Stimulated activated CD8-positive, alpha-beta memory T cell treated with anti-CD3 and anti-CD28 coated beads, Interleukin-4, amount 100 ng/mL, for 24 hours (primary cell): Measurements from ENCODE around the gene LENG8.

Experiments used
- DNase-seq: peaks from one replicate; pipeline ENCODE4 v3.0.0-alpha.2; 2020; ENCODE audit warnings: low read depth

The LENG8 gene

GRCh38 chr19:54424201-54424600 lies 24.8 kb upstream of the LENG8 start:
- DNase-seq: no peak

- no peak for DNase-seq
These were observed 24.2 kb upstream of the LENG8 start for GRCh38 chr19:54424660-54425381.

GRCh38 chr19:54425382-54425723 lies 23.6 kb upstream of the LENG8 start:
- no peak for DNase-seq

- no peak for DNase-seq
These were observed 22.6 kb upstream of the LENG8 start for GRCh38 chr19:54426291-54426931.

- no peak for DNase-seq
These were observed 21.4 kb upstream of the LENG8 start for GRCh38 chr19:54427586-54427985.

GRCh38 chr19:54428323-54429175 lies 20.4 kb upstream of the LENG8 start:
- no peak for DNase-seq

- no peak for DNase-seq
These were observed 19.9 kb upstream of the LENG8 start for GRCh38 chr19:54429176-54429495.

GRCh38 chr19:54429545-54430227 lies 19.3 kb upstream of the LENG8 start:
- no peak for DNase-seq

GRCh38 chr19:54430306-54431254 lies 18.4 kb upstream of the LENG8 start:
- DNase-seq: peak; percentile 21

GRCh38 chr19:54431255-54431838 lies 17.7 kb upstream of the LENG8 start:
- DNase-seq: no peak

- DNase-seq: no peak
These were observed 16.8 kb upstream of the LENG8 start for GRCh38 chr19:54432144-54432738.

GRCh38 chr19:54433697-54434096 lies 15.3 kb upstream of the LENG8 start:
- no peak for DNase-seq

GRCh38 chr19:54434112-54434872 lies 14.7 kb upstream of the LENG8 start:
- no peak for DNase-seq

- no peak for DNase-seq
These were observed 14.2 kb upstream of the LENG8 start for GRCh38 chr19:54434873-54435214.

GRCh38 chr19:54435551-54436016 lies 13.4 kb upstream of the LENG8 start:
- DNase-seq: no peak

GRCh38 chr19:54436031-54436523 lies 12.9 kb upstream of the LENG8 start:
- DNase-seq: no peak

- DNase-seq: no peak
These were observed 12.3 kb upstream of the LENG8 start for GRCh38 chr19:54436628-54437252.

GRCh38 chr19:54439174-54439851 lies 9.7 kb upstream of the LENG8 start:
- DNase-seq: no peak

GRCh38 chr19:54440641-54441040 lies 8.4 kb upstream of the LENG8 start:
- no peak for DNase-seq
